K562 (cell line): ENCODE measurements around the gene PSRC1. TPM values are rescaled to one million over a fixed set of nuclear protein-coding genes. Genes with fewer than 3 reads are reported as not detected.

Experiments
- ATAC-seq: fragments of 200-7000 bp; cut with Tn5 transposase; 3 replicates; pipeline ENCODE4 v1.9.1; 2020; ENCODE audit warnings: moderate library complexity
- BruUV-seq: library from RNA; stranded (reverse); fragments of 400-500 nt; replicated peaks from 2 replicates; lab custom pipeline; 2021; lab: Mats Ljungman, UMichigan
- CTCF ChIA-PET: fragments of 300-600 bp; formaldehyde crosslinking; extraction: SDS; loops from one replicate; lab custom pipeline; 2021; ENCODE audit warnings: low intra/inter-chr PET ratio; lab: Yijun Ruan, JAX
- POLR2A ChIA-PET: fragments of 300-600, 350-650 bp; sonication (Branson Sonifier 250); formaldehyde crosslinking; extraction: SDS; loops from one replicate; lab custom pipeline; 2021; ENCODE audit warnings: antibody characterized with exemption, inconsistent platforms; lab: Yijun Ruan, JAX
- DNase-seq, 4 experiments: peaks; one replicate each; pipeline versions ENCODE4 v3.0.0 to v3.0.0-alpha.2; 2011 to 2018; ENCODE audit warnings: low spot score in 3 of 4, mixed read lengths in 3 of 4; ENCODE audit errors: extremely low read depth in 1 of 4
- FAIRE-seq: peaks from 2 replicates; lab custom pipeline; 2011; peaks lifted over from hg19 to GRCh38; lab: Jason Lieb, UNC
- H2AFZ ChIP-seq: 2 replicates; pipeline ENCODE4 v1.6.0; 2011; ENCODE audit warnings: low read depth, low read length, control low read depth, inconsistent platforms
- H3K27ac ChIP-seq: fragments of 200-600 bp; 3 replicates; pipeline ENCODE4 v1.8.0; 2011; ENCODE audit warnings: low read depth, mild to moderate bottlenecking, control low read depth, inconsistent platforms, low read length, moderate library complexity, mixed read lengths; ENCODE audit errors: extremely low read depth
- H3K27me3 ChIP-seq, 2 experiments: fragments of 300-600 bp in 1 of 2; 2 replicates in 1 of 2; 3 replicates in 1 of 2; pipeline versions ENCODE4 v1.6.0 to v1.8.0; 2011; ENCODE audit warnings: inconsistent platforms in 2 of 2, low read length in 2 of 2, mild to moderate bottlenecking in 1 of 2, mixed read lengths in 1 of 2, moderate library complexity in 1 of 2; ENCODE audit not compliant: control insufficient read depth in 2 of 2, insufficient read depth in 2 of 2
- H3K36me3 ChIP-seq: fragments of 300-600 bp; 3 replicates; pipeline ENCODE4 v1.8.0; 2011; ENCODE audit warnings: mild to moderate bottlenecking, low read length, inconsistent platforms; ENCODE audit not compliant: control insufficient read depth, insufficient read depth
- H3K4me1 ChIP-seq, 2 experiments: fragments of 200-600 bp in 1 of 2; replicated peaks in 1 of 2; 2 replicates in 1 of 2; 3 replicates in 1 of 2; pipeline versions ENCODE4 v1.5.1 to v1.8.0; 2011; ENCODE audit warnings: inconsistent platforms in 2 of 2, low read length in 2 of 2, mild to moderate bottlenecking in 1 of 2, mixed read lengths in 1 of 2, moderate library complexity in 1 of 2; ENCODE audit not compliant: control insufficient read depth in 2 of 2, insufficient read depth in 2 of 2
- H3K4me2 ChIP-seq: 2 replicates; pipeline ENCODE4 v1.6.1; 2011; ENCODE audit warnings: low read length, control low read depth, inconsistent platforms, mixed read lengths; ENCODE audit not compliant: insufficient read depth
- H3K4me3 ChIP-seq: fragments of 200-600 bp; sonication (generic), shearing (Covaris generic); 2 replicates; pipeline ENCODE4 v1.5.1; 2016; ENCODE audit warnings: control low read depth, inconsistent platforms
- H3K79me2 ChIP-seq: fragments of 200-600 bp; 3 replicates; pipeline ENCODE4 v1.8.0; 2011; ENCODE audit warnings: low read length, inconsistent platforms; ENCODE audit not compliant: control insufficient read depth, insufficient read depth
- H3K9ac ChIP-seq, 2 experiments: 2 replicates each; pipeline versions ENCODE4 v1.6.0 to v1.6.1; 2011; ENCODE audit warnings: low read depth in 2 of 2, low read length in 2 of 2, control low read depth in 1 of 2, inconsistent platforms in 1 of 2, mild to moderate bottlenecking in 1 of 2, mixed read lengths in 1 of 2; ENCODE audit not compliant: insufficient read depth in 1 of 2
- H3K9me1 ChIP-seq: one replicate; pipeline ENCODE4 v1.6.0; 2011; ENCODE audit warnings: inconsistent platforms, mild to moderate bottlenecking, low read length, moderate library complexity; ENCODE audit not compliant: control insufficient read depth, insufficient read depth
- H3K9me3 ChIP-seq: replicated peaks from 2 replicates; pipeline ENCODE4 v1.5.1; 2011; ENCODE audit warnings: low read depth, low read length, inconsistent platforms; ENCODE audit not compliant: control insufficient read depth, insufficient read depth
- H4K20me1 ChIP-seq: replicated peaks from 2 replicates; pipeline ENCODE4 v1.6.1; 2011; ENCODE audit warnings: low read length, inconsistent platforms, mixed read lengths; ENCODE audit not compliant: control insufficient read depth, insufficient read depth
- POLR2A ChIP-seq: fragments of 450-650 bp; conservative IDR thresholded peaks from 2 replicates; pipeline ENCODE4 v1.6.1; 2016
- SAFB ChIP-seq: fragments of 200-400 bp; formaldehyde crosslinking; IDR thresholded peaks from 2 replicates; pipeline ENCODE4 v1.6.1; 2017; ENCODE audit warnings: low read depth, low read length, borderline replicate concordance
- SMARCB1 ChIP-seq: IDR thresholded peaks from 2 replicates; pipeline ENCODE4 v1.6.1; 2011; ENCODE audit warnings: improper control_type of control experiment, low read depth; ENCODE audit not compliant: insufficient read length
- ZNF518B ChIP-seq: fragments of 250-450 bp; sonication (Bioruptor Pico); IDR thresholded peaks from 2 replicates; pipeline ENCODE4 v1.5.0; 2021; ENCODE audit warnings: mild to moderate bottlenecking, moderate library complexity
- WGBS: fragments of 100-300 bp; shearing (Covaris generic); methylation state at CpG from one replicate; pipeline ENCODE4 v1.1.6; 2016; ENCODE audit warnings: low coverage, mixed read lengths; ENCODE audit not compliant: insufficient coverage; ENCODE audit errors: missing lambda C conversion rate; 5-methylcytosine and 5-hydroxymethylcytosine counted together
- in situ Hi-C: fragments of 300-500 bp; cut with MboI; formaldehyde crosslinking; loops from 4 replicates; pipeline ENCODE4 v1.15.0; 2018; ENCODE audit warnings: inconsistent platforms, mixed read lengths
- intact Hi-C: fragments of 100-400 bp; cut with micrococcal nuclease; formaldehyde crosslinking; loops from 2 replicates; pipeline ENCODE4 v1.14.2; 2022
- polyA plus RNA-seq, 8 experiments: library from polyadenylated mRNA; depleted of rRNA in 4 of 8; stranded (reverse) in 5 of 8; unstranded in 3 of 8; fragments of >200 nt; fragmentation: Nextera tagmentation in 2 of 8; fragmentation: Illumina TruSeq in 1 of 8; extraction: Ambion mirVana in 2 of 8; extraction: Trizol in 1 of 8; gene quantifications; 2 replicates each; pipeline versions ENCODE4 v1.2.1 to v1.2.3, GENCODE V29; 2011 to 2014; ENCODE audit warnings: inconsistent platforms in 1 of 8, missing spikeins in 1 of 8
- total RNA-seq, 7 experiments: library from RNA; depleted of rRNA in 6 of 7; stranded (reverse); fragments of >200 nt in 6 of 7; fragmentation: Illumina TruSeq in 2 of 7; extraction: Trizol in 2 of 7; gene quantifications; 2 replicates each; pipeline versions ENCODE4 v1.2.1 to v1.2.3, GENCODE V29; 2011 to 2021; ENCODE audit warnings: low replicate concordance in 1 of 7

Gene PSRC1
- total and polyA plus RNA-seq, 9 of the 15 experiments (the other 6 are each of a cell fraction or from before 2014, with no cell fraction given), result 6.5 to 65.2 (median 39.3) TPM

- TF ChIP-seq SAFB, result no peak
- TF ChIP-seq ZNF518B (CRISPR knock-in tag), result no peak
Measured at GRCh38 chr1:109322974-109323373, 40.0 kb upstream of the PSRC1 start (continued).

- ATAC-seq, result no peak
- Histone ChIP-seq H4K20me1 (no peaks in the 10 kb centered on the region), H3K4me1 (peaks cover 0 to 3% of the 10 kb centered on the region in 2 experiments; a peak in 1 of 5 replicates), H3K27ac (no peak overlapping the region), H3K9ac (no peak overlapping the region), H3K79me2 (no peaks in the 10 kb centered on the region), H3K36me3 (peaks cover 96% of the 10 kb centered on the region), H3K9me1 (no peaks in the 10 kb centered on the region), H3K27me3 (no peaks in the 10 kb centered on the region), H3K9me3 (no peaks in the 10 kb centered on the region), H3K4me3 (no peak overlapping the region)
- DNase-seq, result no peak
- in situ Hi-C loops (no loop called here), intact Hi-C loops (no loop called here)
- POLR2A ChIA-PET, result interaction anchor here (1.3 to 6.0 kb wide), 2 partner anchors 10 to 13 kb away, joined by 3 to 62 read pairs; partner anchors contain the start of gene MYBPHL
- FAIRE-seq, result no peak
- BruUV-seq, result no TSS peak
- 89% methylated on average over 3 of the region's 3 CpGs for WGBS
- no peak for TF ChIP-seq SMARCB1
- 0 out of 2 replicates have a peak, but pooled peaks have one; percentile 18 for TF ChIP-seq POLR2A
- TF ChIP-seq, all 486 proteins: peak for 1
- Histone ChIP-seq H2AFZ (no peak overlapping the region), H3K4me2 (no peak overlapping the region)
- CTCF ChIA-PET, result no interaction called here
Measured at GRCh38 chr1:109319114-109319513, 36.2 kb upstream of the PSRC1 start.
